ENCODE results near the gene WDR18.
"Not testable (repeated sequence)": the region's sequence is repeated elsewhere in the genome, so short reads cannot be mapped to it uniquely, and the experiment has no call there.

The WDR18 gene

GRCh38 chr19:1018932-1019615 lies 34.9 kb downstream of the WDR18 start:
- DNase-seq (ENCODE audit: low read depth in 3 of 3), result no peak

GRCh38 chr19:1019616-1019961 lies 35.4 kb downstream of the WDR18 start:
- no peak for DNase-seq (ENCODE audit: low read depth in 3 of 3)

DNA sequence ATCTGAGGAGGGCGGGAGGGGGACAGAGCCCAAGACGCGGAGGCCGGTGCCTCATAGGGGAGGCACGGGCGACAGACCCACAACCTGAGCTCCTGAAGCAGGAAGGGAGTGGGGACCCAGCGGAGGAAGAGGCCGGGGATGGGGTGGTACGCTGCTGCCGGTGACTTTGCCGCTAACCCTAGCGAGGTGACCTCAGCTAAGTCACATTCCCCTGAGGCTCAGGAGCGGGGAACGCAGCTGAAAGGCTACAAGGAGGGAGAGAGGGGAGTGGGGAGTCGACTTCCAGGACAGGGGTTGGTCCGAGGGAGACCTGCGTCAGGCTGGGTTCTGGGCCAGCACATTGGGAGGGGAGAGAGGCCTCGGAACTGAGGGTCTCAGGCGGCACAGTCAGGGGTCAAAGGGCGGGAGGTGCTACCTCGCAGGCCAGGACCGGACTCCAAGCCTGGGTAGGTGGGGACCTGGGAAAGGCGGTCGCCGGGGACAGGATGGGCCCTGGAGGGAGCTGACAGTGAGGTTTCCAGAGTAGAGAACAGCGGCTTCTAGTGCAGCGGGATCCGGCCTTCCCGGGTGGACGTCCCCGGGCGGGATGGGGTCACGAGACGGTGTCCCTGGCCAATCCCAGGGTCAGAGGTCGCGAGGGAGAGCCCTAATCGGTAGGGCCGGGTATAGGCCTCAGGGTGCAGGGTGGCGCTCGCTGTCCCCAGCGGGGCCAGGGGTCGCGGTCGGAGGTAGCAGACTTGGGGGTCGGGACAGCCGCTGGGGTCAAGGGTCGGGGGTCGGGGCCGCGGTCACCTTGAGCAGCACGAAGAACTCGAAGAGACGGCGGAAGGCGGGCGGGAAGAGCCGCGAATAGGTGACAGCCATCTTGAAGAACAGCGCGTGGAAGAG lies 36.1 kb downstream of the WDR18 start:
- DNase-seq (ENCODE audit: low read depth in 3 of 3), result no peak

DNA sequence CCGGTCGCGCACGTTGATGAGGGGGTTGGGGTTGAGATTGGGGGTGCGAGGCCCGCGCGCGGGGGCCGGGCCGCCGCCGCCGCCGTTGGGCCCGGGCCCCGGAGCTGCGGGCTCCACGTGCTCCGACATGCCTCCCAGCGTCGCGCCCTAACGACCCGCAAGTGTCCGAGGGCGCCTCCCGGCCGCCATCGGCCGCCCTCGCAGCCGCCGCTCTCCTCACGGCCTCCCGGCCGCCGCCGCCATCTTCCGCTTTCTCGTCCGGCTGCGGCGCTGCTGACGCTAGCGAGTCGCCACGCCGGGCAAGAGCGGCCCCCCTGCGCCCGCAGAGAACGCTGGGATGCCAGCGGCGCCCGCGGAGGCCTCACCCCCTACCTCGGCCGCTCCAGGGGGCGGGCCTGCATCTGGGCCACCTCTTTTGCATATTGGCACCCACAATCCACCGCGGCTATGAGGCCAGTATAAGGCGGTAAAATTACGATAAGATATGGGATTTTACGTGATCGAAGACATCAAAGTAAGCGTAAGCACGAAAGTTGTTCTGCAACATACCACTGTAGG lies 36.8 kb downstream of the WDR18 start, which contains the start of gene TMEM259:
Gene TMEM259, minus strand, starts transcription at position 256 of the 558 bp plus-strand sequence. Its CDS starts 127 bp downstream, at position 129.
- peak; percentile 94 to 97 (median 95) for DNase-seq (ENCODE audit: low read depth in 3 of 3)

DNA sequence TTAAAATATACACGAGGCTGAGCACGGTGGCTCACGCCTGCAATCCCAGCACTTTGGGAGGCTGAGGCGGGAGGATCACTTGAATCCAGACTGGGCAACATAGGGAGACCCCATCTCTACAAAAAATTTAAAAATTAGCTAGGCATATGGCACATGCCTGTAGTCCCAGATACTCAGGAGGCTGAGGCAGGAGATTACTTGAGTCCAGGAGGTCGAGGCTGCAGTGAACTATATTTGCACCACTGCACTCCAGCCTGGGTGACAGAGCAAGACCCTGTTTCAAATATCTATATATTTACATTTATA lies 39.7 kb downstream of the WDR18 start:
- DNase-seq (ENCODE audit: low read depth in 3 of 3), result not testable (repeated sequence)

- DNase-seq (ENCODE audit: low read depth in 3 of 3), result not testable (repeated sequence)
Measured at GRCh38 chr19:1025080-1025479, 40.9 kb downstream of the WDR18 start.

DNA sequence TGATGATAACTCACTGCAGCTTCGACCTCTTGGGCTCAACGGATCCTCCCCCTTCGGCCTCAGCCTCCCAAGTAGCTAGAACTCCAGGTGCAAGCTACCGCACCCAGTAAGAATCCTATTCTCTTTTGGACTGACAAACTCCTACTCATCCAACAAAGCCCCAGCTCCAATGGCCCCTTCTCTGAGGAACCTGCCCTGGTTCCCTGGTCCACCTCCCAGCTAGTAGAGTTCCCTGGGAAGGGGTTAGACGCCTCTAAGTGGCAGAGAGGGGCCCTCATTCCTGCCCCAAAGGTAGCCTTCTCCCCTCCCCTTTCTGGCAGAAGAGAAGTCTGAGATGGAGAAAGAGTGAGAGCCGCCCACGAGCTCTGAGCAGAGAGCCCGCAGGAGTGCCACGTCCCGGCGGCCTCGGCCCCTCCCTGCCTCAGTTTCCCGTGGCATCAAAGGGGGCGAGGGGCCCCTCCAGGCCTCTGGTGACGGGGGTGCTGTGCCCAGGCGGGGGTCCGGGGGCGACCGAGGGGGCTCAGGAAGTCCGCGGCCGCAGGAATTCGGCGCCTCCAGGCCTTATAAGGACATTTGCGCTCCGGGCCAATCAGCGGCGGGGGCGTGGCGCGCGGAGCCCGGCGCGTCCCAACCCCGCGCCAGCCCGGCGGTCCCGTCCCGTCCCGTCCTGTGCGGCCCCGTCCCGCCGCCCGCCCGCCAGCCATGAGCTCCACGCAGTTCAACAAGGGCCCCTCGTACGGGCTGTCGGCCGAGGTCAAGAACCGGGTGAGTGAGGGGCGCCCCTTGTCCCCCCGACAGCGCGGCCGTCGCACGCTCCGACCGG lies 42.0 kb downstream of the WDR18 start, which contains the start of gene CNN2:
Gene CNN2, plus strand, starts transcription at position 649 of the 823 bp plus-strand sequence. Its CDS starts 54 bp downstream, at position 703.
- DNase-seq (ENCODE audit: low read depth in 3 of 3), result peak in 1 of 3 donors; percentile 71

DNA sequence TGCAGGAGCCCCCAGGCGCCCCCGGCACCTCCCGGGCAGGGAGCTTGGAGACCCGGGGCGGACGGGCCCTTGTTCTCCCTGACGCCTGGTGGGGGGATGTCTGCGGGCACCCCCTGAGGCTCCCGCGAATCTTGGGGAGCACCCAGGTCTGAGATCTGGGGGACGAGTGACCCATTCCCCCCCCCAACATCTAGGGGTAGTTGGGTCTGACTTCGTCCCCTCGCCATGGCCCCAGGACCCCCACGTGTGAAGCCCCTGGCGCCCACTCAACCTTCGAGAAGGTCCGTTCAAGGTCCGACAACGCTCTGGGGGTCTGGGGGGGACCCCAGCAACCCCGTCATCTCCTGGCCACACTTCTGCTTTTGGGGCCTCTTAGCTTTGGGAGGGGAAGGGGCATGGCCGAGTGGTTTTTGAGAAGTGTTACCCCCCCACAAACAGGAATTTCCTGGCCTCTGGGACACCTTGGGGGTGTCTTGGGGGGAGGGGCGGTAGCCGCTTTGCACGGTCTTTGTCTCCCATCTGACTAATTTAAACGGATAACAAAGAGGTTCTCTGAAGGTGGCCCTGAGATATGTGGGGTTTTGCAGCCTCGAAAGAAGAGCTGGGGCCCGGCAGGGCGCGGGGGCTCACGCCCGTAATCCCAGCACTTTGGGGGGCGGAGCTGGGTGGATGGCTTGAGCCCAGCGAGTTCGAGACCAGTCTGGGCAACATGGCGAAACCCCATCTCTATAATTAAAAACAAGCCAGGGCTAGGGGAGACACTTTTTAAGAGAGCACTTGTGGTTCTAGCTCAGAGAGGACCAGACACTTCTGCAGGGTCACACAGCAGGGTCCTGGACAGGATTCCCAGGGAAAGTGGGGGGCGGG lies 42.9 kb downstream of the WDR18 start:
- DNase-seq (ENCODE audit: low read depth in 3 of 3), result no peak

- DNase-seq (ENCODE audit: low read depth in 3 of 3), result no peak
Measured at GRCh38 chr19:1027650-1028061, 43.5 kb downstream of the WDR18 start.

GRCh38 chr19:1028062-1028926 lies 44.1 kb downstream of the WDR18 start:
- peak in 1 of 3 donors; percentile 61 for DNase-seq (ENCODE audit: low read depth in 3 of 3)

DNA sequence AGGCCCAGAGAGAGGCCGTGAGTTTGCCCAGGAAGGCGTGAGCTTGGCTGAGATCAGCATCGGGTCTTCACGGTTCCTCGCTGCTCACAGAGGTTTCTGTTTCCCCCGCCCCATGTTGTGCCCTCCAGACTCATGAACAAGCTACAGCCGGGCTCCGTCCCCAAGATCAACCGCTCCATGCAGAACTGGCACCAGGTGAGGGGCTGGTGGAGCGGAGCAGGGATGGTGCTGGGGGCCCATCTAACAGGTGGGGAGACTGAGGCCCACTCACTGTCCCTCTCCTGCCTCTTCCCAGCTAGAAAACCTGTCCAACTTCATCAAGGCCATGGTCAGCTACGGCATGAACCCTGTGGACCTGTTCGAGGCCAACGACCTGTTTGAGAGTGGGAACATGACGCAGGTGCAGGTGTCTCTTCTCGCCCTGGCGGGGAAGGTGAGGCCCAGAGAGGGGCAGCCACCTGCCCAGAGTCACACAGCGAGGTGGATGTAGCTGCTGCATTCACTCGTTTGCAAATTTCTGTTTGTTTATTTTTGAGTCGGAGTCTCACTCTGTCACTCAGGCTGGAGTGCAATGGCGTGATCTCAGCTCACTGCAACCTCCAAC lies 48.2 kb downstream of the WDR18 start:
- no peak for DNase-seq (ENCODE audit: low read depth in 3 of 3)

DNA sequence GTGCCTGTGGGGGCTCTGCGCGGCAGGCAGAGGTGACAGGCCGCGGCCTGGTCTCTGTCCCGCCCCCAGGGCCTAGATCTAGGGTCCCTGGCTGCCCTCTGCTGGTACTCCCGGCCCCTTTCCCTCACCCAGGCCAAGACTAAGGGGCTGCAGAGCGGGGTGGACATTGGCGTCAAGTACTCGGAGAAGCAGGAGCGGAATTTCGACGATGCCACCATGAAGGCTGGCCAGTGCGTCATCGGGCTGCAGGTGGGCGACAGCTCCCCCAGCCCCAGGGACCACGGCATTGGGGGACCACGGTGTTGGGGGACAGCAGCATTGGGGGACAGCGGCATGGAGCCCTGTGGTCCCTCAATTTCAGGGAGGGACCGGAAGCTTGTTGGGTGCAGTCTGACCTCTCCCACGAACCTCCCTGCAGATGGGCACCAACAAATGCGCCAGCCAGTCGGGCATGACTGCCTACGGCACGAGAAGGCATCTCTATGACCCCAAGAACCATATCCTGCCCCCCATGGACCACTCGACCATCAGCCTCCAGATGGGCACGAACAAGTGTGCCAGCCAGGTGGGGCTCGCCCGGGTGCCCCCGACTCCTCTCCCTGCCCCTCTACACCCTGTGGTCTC lies 52.0 kb downstream of the WDR18 start:
- DNase-seq (ENCODE audit: low read depth in 3 of 3), result no peak

DNA sequence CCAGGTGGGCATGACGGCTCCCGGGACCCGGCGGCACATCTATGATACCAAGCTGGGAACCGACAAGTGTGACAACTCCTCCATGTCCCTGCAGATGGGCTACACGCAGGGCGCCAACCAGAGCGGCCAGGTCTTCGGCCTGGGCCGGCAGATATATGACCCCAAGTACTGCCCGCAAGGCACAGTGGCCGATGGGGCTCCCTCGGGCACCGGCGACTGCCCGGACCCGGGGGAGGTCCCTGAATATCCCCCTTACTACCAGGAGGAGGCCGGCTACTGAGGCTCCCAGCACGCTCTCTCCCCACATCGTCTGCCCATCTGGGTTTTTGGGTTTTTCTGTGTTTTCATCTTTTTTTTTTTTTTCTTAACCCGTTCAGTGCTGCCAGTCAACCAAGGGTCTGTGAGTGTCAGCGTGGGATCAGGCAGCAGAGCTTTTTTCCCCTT lies 53.5 kb downstream of the WDR18 start:
- no peak for DNase-seq (ENCODE audit: low read depth in 3 of 3)

DNA sequence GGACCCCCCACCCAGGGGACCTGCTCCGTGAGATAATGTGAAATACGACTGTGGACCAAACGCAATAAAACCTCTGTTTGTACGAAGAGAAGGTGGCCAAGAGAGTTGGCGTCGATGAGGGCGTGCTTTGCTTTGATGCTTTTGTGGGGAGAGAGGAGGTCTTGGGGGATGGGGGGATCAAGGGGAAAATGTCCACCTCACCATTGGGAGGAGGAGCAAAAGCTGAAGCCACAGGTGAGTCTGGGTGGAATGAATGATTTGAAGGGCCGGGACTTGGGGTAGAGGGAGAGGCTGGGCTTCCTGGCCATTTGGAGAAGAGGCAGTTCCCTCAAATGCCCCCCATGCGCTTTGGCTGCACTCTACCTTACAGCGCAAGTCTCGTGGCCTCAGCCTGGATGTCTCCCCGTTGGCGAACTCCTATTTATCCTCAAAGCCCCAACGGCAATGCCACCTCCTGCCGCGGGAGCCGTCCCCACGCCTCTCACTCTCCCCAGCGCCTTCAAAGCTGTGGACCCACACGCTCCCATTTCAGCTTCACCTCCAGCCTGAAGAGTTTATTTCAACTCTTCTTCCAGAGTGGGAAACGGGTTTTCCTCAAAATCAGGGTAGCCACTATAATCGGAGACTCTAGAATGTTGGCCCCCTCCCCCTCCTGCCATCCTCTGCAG lies 55.0 kb downstream of the WDR18 start:
- DNase-seq (ENCODE audit: low read depth in 3 of 3), result no peak

- DNase-seq (ENCODE audit: low read depth in 3 of 3), result peak; percentile 98 to 100 (median 98)
Measured at GRCh38 chr19:1039646-1040475, 55.7 kb downstream of the WDR18 start, which contains the start of gene ABCA7. Gene ABCA7, plus strand, starts transcription at chr19:1040107. Its CDS starts 1,255 bp downstream, at chr19:1041362.

DNA sequence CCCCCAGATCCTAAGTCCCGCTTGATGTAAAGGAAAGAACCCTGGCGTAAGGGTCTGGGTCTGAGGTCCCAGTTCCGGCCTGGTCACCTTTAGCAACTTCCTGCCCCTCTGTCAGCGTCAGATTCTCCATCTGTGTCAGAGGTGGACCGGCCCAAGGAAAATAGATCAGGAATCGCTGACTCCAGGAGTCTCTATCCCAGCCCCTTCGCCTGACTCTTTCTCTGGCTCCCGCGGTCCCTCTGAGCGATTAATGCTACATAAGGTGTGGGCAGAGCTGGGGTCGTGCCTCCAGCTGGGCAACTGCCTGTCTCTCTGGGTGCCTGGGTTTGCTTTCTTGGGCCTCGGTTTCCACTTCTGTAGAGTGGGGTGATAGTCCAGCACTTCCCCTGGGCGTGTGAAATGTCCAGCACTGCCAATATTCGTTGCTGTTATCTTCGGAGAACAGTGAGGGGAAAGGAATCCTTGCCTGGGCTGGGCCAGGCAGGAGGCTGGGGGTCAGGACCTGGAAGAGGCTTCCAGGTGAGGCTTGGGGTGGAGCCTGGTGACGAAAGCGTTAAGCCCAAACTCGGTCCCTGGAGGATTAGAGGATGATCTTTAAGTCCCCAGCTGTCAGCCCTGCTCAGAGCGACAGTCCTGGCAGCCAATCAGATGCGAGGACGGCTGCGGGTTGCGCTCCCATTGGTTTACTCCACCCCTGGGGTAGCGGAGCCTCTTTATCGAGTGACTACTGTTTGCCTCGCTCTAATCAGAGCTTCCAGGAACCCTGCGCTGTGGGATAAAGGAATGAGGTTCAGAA lies 56.5 kb downstream of the WDR18 start:
- DNase-seq (ENCODE audit: low read depth in 3 of 3), result peak; percentile 84 to 89 (median 88)
